HG03378 (cell line): ENCODE results near the gene BHLHE23.
A peak's percentile ranks its signal among the peaks of the same experiment; 100 is the strongest.

Source experiments
- ATAC-seq: cut with Tn5 transposase; IDR thresholded peaks from one replicate; pipeline ENCODE4 v1.9.1; 2021; ENCODE audit warnings: mild to moderate bottlenecking, moderate library complexity; ENCODE audit not compliant: unreplicated experiment

The BHLHE23 gene

GRCh38 chr20:63009988-63010769 lies 3.4 kb upstream of the BHLHE23 start:
- ATAC-seq = peak; percentile 59

GRCh38 chr20:63009045-63009961 lies 2.5 kb upstream of the BHLHE23 start:
- peak; percentile 38 for ATAC-seq

- no peak for ATAC-seq
Measured at GRCh38 chr20:63008541-63009044, 1.8 kb upstream of the BHLHE23 start.

- ATAC-seq = no peak
Measured at GRCh38 chr20:63007646-63008488, 1.1 kb upstream of the BHLHE23 start.

- ATAC-seq = no peak
Measured at GRCh38 chr20:63007360-63007645, 539 bp upstream of the BHLHE23 start.

- ATAC-seq = no peak
Measured at GRCh38 chr20:63005862-63006539, 763 bp downstream of the BHLHE23 start.

GRCh38 chr20:63005365-63005861 lies 1.4 kb downstream of the BHLHE23 start:
- ATAC-seq = no peak

- no peak for ATAC-seq
Measured at GRCh38 chr20:63004607-63005364, 2.0 kb downstream of the BHLHE23 start.

GRCh38 chr20:63003546-63003945 lies 3.2 kb downstream of the BHLHE23 start:
- no peak for ATAC-seq

GRCh38 chr20:63002511-63002910 lies 4.3 kb downstream of the BHLHE23 start:
- ATAC-seq = no peak

- no peak for ATAC-seq
Measured at GRCh38 chr20:63000958-63001357, 5.8 kb downstream of the BHLHE23 start.

GRCh38 chr20:63000036-63000435 lies 6.7 kb downstream of the BHLHE23 start:
- ATAC-seq = no peak

- ATAC-seq = no peak
Measured at GRCh38 chr20:62999580-62999979, 7.2 kb downstream of the BHLHE23 start.

- no peak for ATAC-seq
Measured at GRCh38 chr20:62998449-62998848, 8.3 kb downstream of the BHLHE23 start.

GRCh38 chr20:62997417-62998035 lies 9.2 kb downstream of the BHLHE23 start:
- no peak for ATAC-seq

- ATAC-seq = no peak
Measured at GRCh38 chr20:62996596-62996982, 10.2 kb downstream of the BHLHE23 start.

GRCh38 chr20:62995898-62996595 lies 10.7 kb downstream of the BHLHE23 start:
- no peak for ATAC-seq

- no peak for ATAC-seq
Measured at GRCh38 chr20:62995481-62995880, 11.3 kb downstream of the BHLHE23 start.
